Measurements from ENCODE around the gene ANKRD35. TPM values are rescaled to one million over a fixed set of nuclear protein-coding genes. Genes with fewer than 3 reads are reported as not detected.

The ANKRD35 gene
- total RNA-seq, 5 donors from 2014 or later (not counting 1 experiment from before 2014, with no cell fraction given): 0.09 TPM; not detected in 4

DNA sequence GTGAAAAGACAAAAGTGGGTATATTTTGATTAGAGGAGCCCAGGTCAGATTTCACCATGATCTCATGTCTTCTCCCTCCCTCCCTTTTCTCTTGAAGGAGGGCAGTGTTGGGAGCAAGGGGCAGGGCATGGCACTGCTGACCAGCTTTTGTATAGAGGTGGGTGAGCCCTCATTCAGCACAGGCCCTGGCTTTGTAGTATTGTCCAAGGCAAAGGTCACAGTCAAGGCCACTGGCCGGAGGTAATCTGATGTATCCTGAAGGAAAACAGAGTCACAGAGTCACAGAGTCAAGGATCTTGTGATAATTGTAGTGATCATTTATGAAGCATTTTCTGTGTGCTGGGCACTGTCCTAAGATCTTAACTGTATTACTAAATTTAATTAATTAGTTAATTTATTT, 12.3 kb upstream of the ANKRD35 start:
- Mint-ChIP-seq H3K4me3 (no peak overlapping the region), H3K9me3 (no peaks in the 10 kb centered on the region), H3K4me1 (no peaks in the 10 kb centered on the region), H3K27me3 (no peaks in the 10 kb centered on the region), H3K36me3 (peaks cover 20% of the 10 kb centered on the region), H3K27ac (no peak overlapping the region)
- Histone ChIP-seq H3K36me3 (ENCODE audit: control insufficient read depth in 2 of 2, extremely low read depth in 1 of 2, insufficient read depth in 1 of 2, low read length in 1 of 2) (peaks cover 0 to 4% of the 10 kb centered on the region in 2 donors), H3K4me3 (ENCODE audit: control insufficient read depth in 1 of 2, extremely low read depth in 1 of 2, low read length in 1 of 2) (no peak overlapping the region), H3K27me3 (replicated peaks in 1 of 2; ENCODE audit: control insufficient read depth in 2 of 2, extremely low read depth in 1 of 2, insufficient read depth in 2 of 2, low read length in 1 of 2) (no peaks in the 10 kb centered on the region), H3K27ac (ENCODE audit: low read length) (no peak overlapping the region), H3K9me3 (no peaks in the 10 kb centered on the region), H3K4me1 (ENCODE audit: control insufficient read depth in 1 of 2, extremely low read depth in 1 of 2, insufficient read depth in 2 of 2, low read length in 2 of 2) (no peaks in the 10 kb centered on the region)
- ATAC-seq (replicated peaks in 1 of 4) (no peak), DNase-seq (no peak)
- WGBS (ENCODE audit: insufficient coverage): no CpG with 5 or more reads among the region's 1 CpG
- ChIA-PET CTCF (no interaction called here), POLR2A (no interaction called here)

DNA sequence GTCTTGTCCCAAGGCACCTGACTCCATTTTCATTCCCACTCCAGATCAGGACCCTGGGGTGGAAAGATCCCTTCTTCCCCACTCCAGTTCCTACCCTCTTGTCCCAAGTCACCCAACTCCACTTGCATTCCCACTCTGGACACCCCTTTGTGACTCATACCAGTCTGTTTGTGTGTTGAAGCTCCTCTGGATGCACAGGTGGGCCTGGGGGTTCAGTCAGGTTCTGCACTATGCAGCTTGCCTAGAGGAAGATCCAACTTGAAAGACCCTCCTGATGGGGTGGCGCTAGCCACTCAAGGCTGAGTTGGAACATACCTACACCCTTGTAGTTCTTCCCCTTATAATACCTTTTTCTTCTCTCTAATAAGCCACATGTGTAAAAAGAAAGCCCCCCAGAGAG, 9.8 kb upstream of the ANKRD35 start:
- H3K4me3 Mint-ChIP-seq: no peak overlapping the region
- H3K4me1 Mint-ChIP-seq: no peaks in the 10 kb centered on the region
- ChIA-PET POLR2A (no interaction called here), CTCF (interaction anchor here in 1 of 2 donors (1.0 to 1.3 kb wide), 2 partner anchors 13 to 15 kb away, joined by 3 to 5 read pairs; no protein-coding TSS in a partner anchor)
- no peaks in the 10 kb centered on the region for H3K27me3 Mint-ChIP-seq
- peaks cover 0 to 4% of the 10 kb centered on the region in 2 donors for H3K36me3 ChIP-seq (ENCODE audit: control insufficient read depth in 2 of 2, extremely low read depth in 1 of 2, insufficient read depth in 1 of 2, low read length in 1 of 2)
- no peak overlapping the region for H3K27ac ChIP-seq (ENCODE audit: low read length)
- no peaks in the 10 kb centered on the region for H3K4me1 ChIP-seq (ENCODE audit: control insufficient read depth in 1 of 2, extremely low read depth in 1 of 2, insufficient read depth in 2 of 2, low read length in 2 of 2)
- no peak overlapping the region for H3K27ac Mint-ChIP-seq
- DNase-seq: no peak
- peaks cover 11% of the 10 kb centered on the region for H3K36me3 Mint-ChIP-seq
- no CpG with 5 or more reads among the region's 1 CpG for WGBS (ENCODE audit: insufficient coverage)
- no peak for ATAC-seq (replicated peaks in 1 of 4)
- no peaks in the 10 kb centered on the region for H3K9me3 ChIP-seq
- no peaks in the 10 kb centered on the region for H3K9me3 Mint-ChIP-seq
- H3K27me3 ChIP-seq (replicated peaks in 1 of 2; ENCODE audit: control insufficient read depth in 2 of 2, extremely low read depth in 1 of 2, insufficient read depth in 2 of 2, low read length in 1 of 2): no peaks in the 10 kb centered on the region
- H3K4me3 ChIP-seq (ENCODE audit: control insufficient read depth in 1 of 2, extremely low read depth in 1 of 2, low read length in 1 of 2): no peak overlapping the region

DNA sequence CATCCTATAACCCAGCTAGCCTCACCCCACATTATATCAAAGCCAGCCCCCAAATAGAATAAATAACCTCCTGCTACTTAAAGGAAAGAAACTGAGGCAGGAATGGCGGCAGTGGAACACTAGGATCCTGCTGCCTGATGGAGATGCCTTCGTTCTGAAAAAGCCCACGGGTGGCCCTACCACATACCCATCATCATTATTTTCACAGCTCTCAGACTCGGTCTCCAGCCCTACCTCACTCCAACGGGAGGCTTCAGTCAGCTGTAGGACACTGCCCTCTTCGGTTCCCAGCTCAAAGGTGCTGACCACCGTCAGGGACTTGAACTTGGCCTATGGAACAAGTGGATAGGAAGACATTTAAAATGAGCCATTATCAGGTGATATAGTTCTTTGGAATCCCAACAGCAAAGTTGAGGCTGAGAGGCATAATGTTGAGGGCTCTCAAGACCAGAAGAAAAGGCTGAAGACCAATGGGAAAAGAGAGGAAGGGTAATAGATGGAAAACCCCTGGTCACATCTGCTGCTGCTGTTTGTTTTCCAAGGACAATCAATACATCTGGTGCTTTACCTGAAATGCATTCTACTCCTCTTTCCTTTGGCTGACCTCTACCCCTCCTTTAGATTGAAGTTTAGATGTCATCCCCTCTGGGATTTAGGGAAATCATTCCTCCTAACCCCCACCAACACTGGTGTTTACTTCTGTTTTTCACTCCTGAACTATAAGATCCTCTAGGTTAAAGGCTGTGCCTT, 7.8 kb upstream of the ANKRD35 start:
- H3K27me3 Mint-ChIP-seq: no peaks in the 10 kb centered on the region
- H3K4me1 ChIP-seq (ENCODE audit: control insufficient read depth in 1 of 2, extremely low read depth in 1 of 2, insufficient read depth in 2 of 2, low read length in 2 of 2): no peaks in the 10 kb centered on the region
- H3K36me3 Mint-ChIP-seq: peaks cover 4% of the 10 kb centered on the region
- no peaks in the 10 kb centered on the region for H3K4me1 Mint-ChIP-seq
- no peak for DNase-seq
- H3K4me3 ChIP-seq (ENCODE audit: control insufficient read depth in 1 of 2, extremely low read depth in 1 of 2, low read length in 1 of 2): no peak overlapping the region
- no peaks in the 10 kb centered on the region for H3K27me3 ChIP-seq (replicated peaks in 1 of 2; ENCODE audit: control insufficient read depth in 2 of 2, extremely low read depth in 1 of 2, insufficient read depth in 2 of 2, low read length in 1 of 2)
- no peak overlapping the region for H3K27ac Mint-ChIP-seq
- WGBS (ENCODE audit: insufficient coverage): 96% methylated on average over 4 of the region's 7 CpGs
- H3K9me3 Mint-ChIP-seq: no peaks in the 10 kb centered on the region
- POLR2A ChIA-PET: no interaction called here
- no peak overlapping the region for H3K4me3 Mint-ChIP-seq
- CTCF ChIA-PET: interaction anchor here (0.6 to 0.7 kb wide), 2 partner anchors 11 to 65 kb away, joined by 3 read pairs; no protein-coding TSS in a partner anchor
- H3K27ac ChIP-seq (ENCODE audit: low read length): no peak overlapping the region
- H3K36me3 ChIP-seq (ENCODE audit: control insufficient read depth in 2 of 2, extremely low read depth in 1 of 2, insufficient read depth in 1 of 2, low read length in 1 of 2): peaks cover 0 to 4% of the 10 kb centered on the region in 2 donors
- ATAC-seq (replicated peaks in 1 of 4): no peak
- no peaks in the 10 kb centered on the region for H3K9me3 ChIP-seq

DNA sequence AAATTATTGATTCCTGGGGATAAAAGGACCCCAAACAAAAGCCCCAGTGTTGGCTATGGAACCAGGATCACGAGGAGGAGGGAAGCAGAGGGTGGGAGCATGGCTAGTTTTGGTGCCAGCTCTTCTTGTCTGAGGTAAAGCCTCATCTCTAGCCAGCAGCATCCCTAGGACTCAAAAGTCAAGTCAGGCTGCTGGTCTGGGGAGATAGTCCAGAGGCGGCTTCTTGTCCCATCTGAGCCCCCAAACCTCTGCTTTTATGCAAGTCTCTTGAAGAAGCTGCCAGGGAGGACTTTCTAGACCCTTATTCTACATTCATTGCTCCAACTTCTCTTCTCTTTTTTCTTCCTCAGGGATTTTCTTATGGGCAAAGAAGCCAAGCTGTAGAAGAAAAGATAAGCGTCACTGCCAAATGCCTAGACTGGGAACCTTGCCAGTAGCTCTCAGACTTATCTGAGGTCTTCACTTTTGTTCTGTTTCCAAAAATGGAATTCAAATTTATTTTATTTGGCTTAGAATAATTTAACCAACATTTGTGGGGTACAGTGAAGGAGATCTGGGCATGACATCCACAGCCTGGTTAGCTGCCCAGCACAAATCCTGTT, 6.9 kb upstream of the ANKRD35 start:
- Mint-ChIP-seq H3K36me3 (peaks cover 2% of the 10 kb centered on the region), H3K27ac (no peak overlapping the region), H3K27me3 (no peaks in the 10 kb centered on the region), H3K4me1 (no peaks in the 10 kb centered on the region), H3K9me3 (no peaks in the 10 kb centered on the region), H3K4me3 (no peak overlapping the region)
- Histone ChIP-seq H3K36me3 (ENCODE audit: control insufficient read depth in 2 of 2, extremely low read depth in 1 of 2, insufficient read depth in 1 of 2, low read length in 1 of 2) (peaks cover 0 to 2% of the 10 kb centered on the region in 2 donors), H3K27me3 (replicated peaks in 1 of 2; ENCODE audit: control insufficient read depth in 2 of 2, extremely low read depth in 1 of 2, insufficient read depth in 2 of 2, low read length in 1 of 2) (no peaks in the 10 kb centered on the region), H3K27ac (ENCODE audit: low read length) (no peak overlapping the region), H3K4me1 (ENCODE audit: control insufficient read depth in 1 of 2, extremely low read depth in 1 of 2, insufficient read depth in 2 of 2, low read length in 2 of 2) (no peaks in the 10 kb centered on the region), H3K4me3 (ENCODE audit: control insufficient read depth in 1 of 2, extremely low read depth in 1 of 2, low read length in 1 of 2) (no peak overlapping the region), H3K9me3 (no peaks in the 10 kb centered on the region)
- 67% methylated on average over 1 of the region's 3 CpGs for WGBS (ENCODE audit: insufficient coverage)
- ATAC-seq (replicated peaks in 1 of 4) (no peak), DNase-seq (no peak)
- ChIA-PET CTCF (interaction anchor here in 1 of 2 donors (0.9 kb wide), 1 partner anchor 86 kb away, joined by 3 read pairs; no protein-coding TSS in a partner anchor), POLR2A (no interaction called here)

GRCh38 chr1:145891587-145892485, 6.2 kb upstream of the ANKRD35 start:
- Histone ChIP-seq H3K36me3 (ENCODE audit: control insufficient read depth in 2 of 2, extremely low read depth in 1 of 2, insufficient read depth in 1 of 2, low read length in 1 of 2) (no peaks in the 10 kb centered on the region), H3K27me3 (replicated peaks in 1 of 2; ENCODE audit: control insufficient read depth in 2 of 2, extremely low read depth in 1 of 2, insufficient read depth in 2 of 2, low read length in 1 of 2) (no peaks in the 10 kb centered on the region), H3K4me3 (ENCODE audit: control insufficient read depth in 1 of 2, extremely low read depth in 1 of 2, low read length in 1 of 2) (no peak overlapping the region), H3K9me3 (no peaks in the 10 kb centered on the region), H3K27ac (ENCODE audit: low read length) (no peak overlapping the region), H3K4me1 (ENCODE audit: control insufficient read depth in 1 of 2, extremely low read depth in 1 of 2, insufficient read depth in 2 of 2, low read length in 2 of 2) (no peaks in the 10 kb centered on the region)
- no peak overlapping the region for H3K4me3 Mint-ChIP-seq
- no peaks in the 10 kb centered on the region for H3K27me3 Mint-ChIP-seq
- CTCF ChIA-PET: interaction anchor here (0.5 to 1.0 kb wide), 4 partner anchors 32 to 87 kb away, joined by 3 read pairs; partner anchors contain the start of gene NUDT17 (in 1 of the 2)
- DNase-seq: peak in 30 of 35 experiments; percentile 5 to 65 (median 38)
- H3K9me3 Mint-ChIP-seq: no peaks in the 10 kb centered on the region
- no peak overlapping the region for H3K27ac Mint-ChIP-seq
- H3K36me3 Mint-ChIP-seq: no peaks in the 10 kb centered on the region
- 33% methylated on average over 1 of the region's 6 CpGs for WGBS (ENCODE audit: insufficient coverage)
- peaks cover 0 to 1% (median 1%) of the 10 kb centered on the region in 3 donors for H3K4me1 Mint-ChIP-seq
- POLR2A ChIA-PET: interaction anchor here (0.7 to 1.1 kb wide), 2 partner anchors 9 to 57 kb away, joined by 3 to 4 read pairs; no protein-coding TSS in a partner anchor
- ATAC-seq (replicated peaks in 1 of 4): peak; percentile 63 to 74 (median 70)

DNA sequence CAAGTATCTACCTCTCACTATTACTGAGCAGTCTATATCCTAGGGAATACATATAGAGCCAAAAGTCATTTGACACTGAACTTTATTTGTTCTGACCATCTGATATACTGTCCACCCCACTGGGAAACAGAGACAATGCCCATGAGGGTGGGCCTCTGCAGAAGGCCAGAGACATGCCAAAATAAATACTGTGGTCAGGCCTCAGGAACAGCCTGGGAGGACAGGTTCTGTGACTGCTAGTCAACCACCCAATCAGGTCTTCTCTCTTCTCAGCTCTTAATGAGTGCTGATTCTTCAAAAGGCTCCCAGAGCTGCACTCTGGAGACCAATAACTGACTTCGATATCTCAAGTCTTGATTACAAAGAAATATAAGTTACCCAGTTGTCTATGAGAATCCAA, 5.5 kb upstream of the ANKRD35 start:
- H3K27me3 ChIP-seq (replicated peaks in 1 of 2; ENCODE audit: control insufficient read depth in 2 of 2, extremely low read depth in 1 of 2, insufficient read depth in 2 of 2, low read length in 1 of 2): no peaks in the 10 kb centered on the region
- no peak for DNase-seq
- no peaks in the 10 kb centered on the region for H3K36me3 Mint-ChIP-seq
- no peaks in the 10 kb centered on the region for H3K36me3 ChIP-seq (ENCODE audit: control insufficient read depth in 2 of 2, extremely low read depth in 1 of 2, insufficient read depth in 1 of 2, low read length in 1 of 2)
- no peak overlapping the region for H3K4me3 ChIP-seq (ENCODE audit: control insufficient read depth in 1 of 2, extremely low read depth in 1 of 2, low read length in 1 of 2)
- no peaks in the 10 kb centered on the region for H3K9me3 Mint-ChIP-seq
- ChIA-PET CTCF (interaction anchor here in 1 of 2 donors (0.9 to 1.0 kb wide), 2 partner anchors 31 to 46 kb away, joined by 3 read pairs; partner anchors contain the start of gene NUDT17), POLR2A (interaction anchor here (0.7 to 1.1 kb wide), 2 partner anchors 8 to 58 kb away, joined by 3 to 4 read pairs; no protein-coding TSS in a partner anchor)
- H3K4me1 ChIP-seq (ENCODE audit: control insufficient read depth in 1 of 2, extremely low read depth in 1 of 2, insufficient read depth in 2 of 2, low read length in 2 of 2): peaks cover 0 to 5% of the 10 kb centered on the region in 2 experiments
- ATAC-seq (replicated peaks in 1 of 4): no peak
- no peaks in the 10 kb centered on the region for H3K9me3 ChIP-seq
- peaks cover 0 to 5% (median 4%) of the 10 kb centered on the region in 3 donors for H3K4me1 Mint-ChIP-seq
- H3K27ac ChIP-seq (ENCODE audit: low read length): no peak overlapping the region
- no peak overlapping the region for H3K27ac Mint-ChIP-seq
- no peak overlapping the region for H3K4me3 Mint-ChIP-seq
- no peaks in the 10 kb centered on the region for H3K27me3 Mint-ChIP-seq
- no CpG with 5 or more reads among the region's 1 CpG for WGBS (ENCODE audit: insufficient coverage)

Data from T-cell (primary cell).